PC-9 (cell line): ENCODE results near the gene DCTN4. TPM values are rescaled to one million over a fixed set of nuclear protein-coding genes. Genes with fewer than 3 reads are reported as not detected.

ENCODE experiments used
- BruUV-seq: library from RNA; stranded (reverse); fragments of 400-500 nt; replicated peaks from 2 replicates; lab custom pipeline; 2021; lab: Mats Ljungman, UMichigan
- CTCF ChIA-PET: fragments of 300-600 bp; sonication (Branson Sonifier 250); formaldehyde crosslinking; loops from one replicate; lab custom pipeline; 2022; ENCODE audit warnings: antibody characterized with exemption; lab: Charles Lee
- POLR2A ChIA-PET: fragments of 300-600 bp; sonication (Branson Sonifier 250); formaldehyde crosslinking; loops from one replicate; lab custom pipeline; 2022; ENCODE audit warnings: antibody characterized with exemption; ENCODE audit not compliant: unreplicated experiment; lab: Charles Lee
- DNase-seq, 2 experiments: peaks; one replicate each; pipeline versions ENCODE4 v3.0.0 to v3.0.0-alpha.2; 2015 to 2022; ENCODE audit warnings: mixed read lengths in 1 of 2
- H2AFZ ChIP-seq: fragments of 200-600 bp; sonication (generic); 2 replicates; pipeline ENCODE4 v1.8.1; 2017; ENCODE audit warnings: antibody characterized with exemption
- H3F3A ChIP-seq: fragments of 200-600 bp; sonication (generic); 2 replicates; pipeline ENCODE4 v1.8.1; 2017; ENCODE audit warnings: antibody characterized with exemption, mild to moderate bottlenecking, low read depth; ENCODE audit not compliant: insufficient read depth
- H3K27ac ChIP-seq: fragments of 200-600 bp; sonication (generic); 2 replicates; pipeline ENCODE4 v1.6.1; 2016; ENCODE audit warnings: mixed run types
- H3K27me3 ChIP-seq: fragments of 200-600 bp; sonication (generic); 2 replicates; pipeline ENCODE4 v1.6.1; 2016; ENCODE audit warnings: low read depth, mixed run types; ENCODE audit not compliant: insufficient read depth
- H3K36me3 ChIP-seq: fragments of 200-600 bp; sonication (generic); 2 replicates; pipeline ENCODE4 v1.6.1; 2016; ENCODE audit warnings: low read depth, mixed run types
- H3K4me1 ChIP-seq: fragments of 200-600 bp; sonication (generic); replicated peaks from 2 replicates; pipeline ENCODE4 v1.6.1; 2016; ENCODE audit warnings: mixed run types; ENCODE audit not compliant: insufficient read depth
- H3K4me2 ChIP-seq: fragments of 200-600 bp; sonication (generic); 2 replicates; pipeline ENCODE4 v1.6.1; 2017; ENCODE audit warnings: mixed run types
- H3K4me3 ChIP-seq: fragments of 200-600 bp; sonication (generic); 2 replicates; pipeline ENCODE4 v1.6.1; 2016; ENCODE audit warnings: mixed run types
- H3K79me2 ChIP-seq: fragments of 200-600 bp; sonication (generic); 2 replicates; pipeline ENCODE4 v1.6.1; 2017; ENCODE audit warnings: low read depth, mixed run types
- H3K9me2 ChIP-seq: fragments of 200-600 bp; sonication (generic); 2 replicates; pipeline ENCODE4 v1.8.1; 2017; ENCODE audit warnings: mild to moderate bottlenecking; ENCODE audit not compliant: insufficient read depth
- H3K9me3 ChIP-seq: fragments of 200-600 bp; sonication (generic); 2 replicates; pipeline ENCODE4 v1.8.1; 2016; ENCODE audit warnings: low read depth; ENCODE audit not compliant: insufficient read depth
- H4K20me1 ChIP-seq: fragments of 200-600 bp; sonication (generic); 2 replicates; pipeline ENCODE4 v1.8.1; 2017; ENCODE audit not compliant: insufficient read depth
- CTCF ChIP-seq: fragments of 200-600 bp; sonication (generic); conservative IDR thresholded peaks from 2 replicates; pipeline ENCODE4 v1.6.1; 2017; ENCODE audit warnings: mixed run types, antibody characterized with exemption, mild to moderate bottlenecking, moderate library complexity
- EZH2 ChIP-seq: fragments of 200-600 bp; sonication (generic); IDR thresholded peaks from 2 replicates; pipeline ENCODE4 v1.8.0; 2017; ENCODE audit warnings: antibody characterized with exemption, low read depth
- intact Hi-C: fragments of 100-400 bp; cut with micrococcal nuclease; formaldehyde crosslinking; loops from one replicate; pipeline ENCODE4 v1.10.0; 2022; ENCODE audit not compliant: unreplicated experiment
- total RNA-seq: library from RNA; stranded (reverse); gene quantifications from 2 replicates; pipeline ENCODE4 v1.2.3, GENCODE V29; 2021

Gene DCTN4
- total RNA-seq, 1 experiment from 2014 or later = 49.1 TPM

GRCh38 chr5:150710165-150710564 is 48.7 kb downstream of the DCTN4 start:
- POLR2A ChIA-PET = no interaction called here
- no peaks in the 10 kb centered on the region for H3K9me2 ChIP-seq
- BruUV-seq = no TSS peak
- no peaks in the 10 kb centered on the region for H3K79me2 ChIP-seq
- H3K36me3 ChIP-seq = 0 out of 2 replicates have a peak, but pooled peaks cover 12% of the 10 kb centered on the region
- no peak for TF ChIP-seq EZH2
- TF ChIP-seq CTCF = peak; percentile 51
- no peak overlapping the region for H2AFZ ChIP-seq
- H4K20me1 ChIP-seq = no peaks in the 10 kb centered on the region
- H3F3A ChIP-seq = 0 out of 2 replicates have a peak, but pooled peaks cover 4% of the 10 kb centered on the region
- no peaks in the 10 kb centered on the region for H3K27me3 ChIP-seq
- H3K4me3 ChIP-seq = no peak overlapping the region
- CTCF ChIA-PET = no interaction called here
- intact Hi-C loops = loop anchor here (1.0 to 10.0 kb wide), 2 partner anchors 135 to 149 kb away; partner anchors contain the start of gene IRGM
- no peak overlapping the region for H3K27ac ChIP-seq
- H3K4me2 ChIP-seq = no peak overlapping the region
- DNase-seq = no peak
- no peaks in the 10 kb centered on the region for H3K9me3 ChIP-seq
- no peaks in the 10 kb centered on the region for H3K4me1 ChIP-seq

- intact Hi-C loops = no loop called here
- CTCF ChIA-PET = no interaction called here
- no peak overlapping the region for H3K4me3 ChIP-seq
These were observed 51.9 kb downstream of the DCTN4 start for GRCh38 chr5:150706776-150707390.

GRCh38 chr5:150703762-150704161 is 55.1 kb downstream of the DCTN4 start:
- peaks cover 10% of the 10 kb centered on the region; the same call in 1 of the 2 replicates for H3F3A ChIP-seq
- H3K9me2 ChIP-seq = no peaks in the 10 kb centered on the region
- H4K20me1 ChIP-seq = peaks cover 4% of the 10 kb centered on the region; the same call in 1 of the 2 replicates
- H3K4me3 ChIP-seq = no peak overlapping the region
- H3K27ac ChIP-seq = no peak overlapping the region
- no peak overlapping the region for H2AFZ ChIP-seq
- DNase-seq = no peak
- BruUV-seq = no TSS peak
- no peak overlapping the region for H3K4me2 ChIP-seq
- H3K9me3 ChIP-seq = no peaks in the 10 kb centered on the region
- peaks cover 20% of the 10 kb centered on the region; the same call in 1 of the 2 replicates for H3K4me1 ChIP-seq
- ChIA-PET POLR2A (no interaction called here), CTCF (interaction anchor here (0.6 kb wide), 2 partner anchors 13 to 37 kb away, joined by 9 to 12 read pairs; no protein-coding TSS in a partner anchor)
- intact Hi-C loops = no loop called here
- TF ChIP-seq CTCF (no peak), EZH2 (no peak)
- H3K79me2 ChIP-seq = peaks cover 24% of the 10 kb centered on the region
- H3K27me3 ChIP-seq = no peaks in the 10 kb centered on the region
- H3K36me3 ChIP-seq = 0 out of 2 replicates have a peak, but pooled peaks cover 4% of the 10 kb centered on the region

More at GRCh38 chr5:150706776-150707390, 51.9 kb downstream of the DCTN4 start:
- H2AFZ ChIP-seq = no peak overlapping the region
- H3K9me3 ChIP-seq = no peaks in the 10 kb centered on the region
- no peaks in the 10 kb centered on the region for H3K9me2 ChIP-seq
- H3K27me3 ChIP-seq = no peaks in the 10 kb centered on the region
- H3K4me2 ChIP-seq = no peak overlapping the region
- 0 out of 2 replicates have a peak, but pooled peaks cover 4% of the 10 kb centered on the region for H3F3A ChIP-seq
- H3K4me1 ChIP-seq = peaks cover 4% of the 10 kb centered on the region; the same call in 1 of the 2 replicates
- BruUV-seq = no TSS peak
- H3K36me3 ChIP-seq = no peaks in the 10 kb centered on the region
- H3K27ac ChIP-seq = no peak overlapping the region
- TF ChIP-seq EZH2 (no peak), CTCF (no peak)
- H4K20me1 ChIP-seq = no peaks in the 10 kb centered on the region
- DNase-seq = no peak
- POLR2A ChIA-PET = interaction anchor here (0.6 to 0.9 kb wide), 2 partner anchors 13 to 57 kb away, joined by 4 to 5 read pairs; no protein-coding TSS in a partner anchor
- no peaks in the 10 kb centered on the region for H3K79me2 ChIP-seq
